HFFc6 (cell line): ENCODE results near the gene FAHD2A. TPM values are rescaled to one million over a fixed set of nuclear protein-coding genes. Genes with fewer than 3 reads are reported as not detected.

Source experiments
- DNase-seq: peaks from one replicate; pipeline ENCODE4 v3.0.0-alpha.2; 2018
- H3K27ac Mint-ChIP-seq: 2 replicates; pipeline ENCODE4 v1.8.0; 2020; ENCODE audit warnings: mild to moderate bottlenecking, mixed read lengths
- H3K27me3 Mint-ChIP-seq: 2 replicates; pipeline ENCODE4 v1.8.0; 2021; ENCODE audit warnings: mild to moderate bottlenecking, moderate library complexity, mixed read lengths; ENCODE audit not compliant: insufficient read depth
- H3K36me3 Mint-ChIP-seq: 2 replicates; pipeline ENCODE4 v1.8.0; 2021; ENCODE audit warnings: low read depth, mixed read lengths
- H3K4me1 Mint-ChIP-seq: 2 replicates; pipeline ENCODE4 v1.8.0; 2020; ENCODE audit warnings: low read depth, mixed read lengths
- H3K4me3 Mint-ChIP-seq: 2 replicates; pipeline ENCODE4 v1.8.0; 2020; ENCODE audit warnings: mild to moderate bottlenecking, moderate library complexity, mixed read lengths
- H3K9me3 Mint-ChIP-seq: 2 replicates; pipeline ENCODE4 v1.8.0; 2020; ENCODE audit warnings: mild to moderate bottlenecking, mixed read lengths
- CTCF ChIP-seq: fragments of 200-600 bp; sonication (generic); IDR thresholded peaks from 2 replicates; pipeline ENCODE4 v1.5.0; 2021; ENCODE audit warnings: antibody characterized with exemption, mild to moderate bottlenecking
- total RNA-seq, 6 experiments: library from RNA; stranded (reverse); fragmentation: NEBNext Ultra II Directional; extraction: Animal tissue kit (Norgen Biotek cat#: 25700); gene quantifications; 2 replicates in 1 of 6; 3 replicates in 5 of 6; pipeline ENCODE4 v1.2.3, GENCODE V29; 2021

FAHD2A gene
- total RNA-seq, 6 experiments from 2014 or later: 23.1 to 28.0 (median 26.3) TPM

GRCh38 chr2:95387358-95387757, 15.2 kb upstream of the FAHD2A start:
- no peaks in the 10 kb centered on the region for H3K36me3 Mint-ChIP-seq
- no peak overlapping the region for H3K4me3 Mint-ChIP-seq
- no peaks in the 10 kb centered on the region for H3K9me3 Mint-ChIP-seq
- no peak for TF ChIP-seq CTCF
- H3K27ac Mint-ChIP-seq: no peak overlapping the region
- no peaks in the 10 kb centered on the region for H3K4me1 Mint-ChIP-seq
- DNase-seq: no peak
- H3K27me3 Mint-ChIP-seq: peaks cover 10% of the 10 kb centered on the region

GRCh38 chr2:95388091-95388692, 14.3 kb upstream of the FAHD2A start:
- Mint-ChIP-seq H3K27me3 (peaks cover 9% of the 10 kb centered on the region), H3K4me1 (no peaks in the 10 kb centered on the region), H3K27ac (no peak overlapping the region), H3K9me3 (no peaks in the 10 kb centered on the region), H3K36me3 (no peaks in the 10 kb centered on the region), H3K4me3 (no peak overlapping the region)
- DNase-seq: no peak
- no peak for TF ChIP-seq CTCF

DNA sequence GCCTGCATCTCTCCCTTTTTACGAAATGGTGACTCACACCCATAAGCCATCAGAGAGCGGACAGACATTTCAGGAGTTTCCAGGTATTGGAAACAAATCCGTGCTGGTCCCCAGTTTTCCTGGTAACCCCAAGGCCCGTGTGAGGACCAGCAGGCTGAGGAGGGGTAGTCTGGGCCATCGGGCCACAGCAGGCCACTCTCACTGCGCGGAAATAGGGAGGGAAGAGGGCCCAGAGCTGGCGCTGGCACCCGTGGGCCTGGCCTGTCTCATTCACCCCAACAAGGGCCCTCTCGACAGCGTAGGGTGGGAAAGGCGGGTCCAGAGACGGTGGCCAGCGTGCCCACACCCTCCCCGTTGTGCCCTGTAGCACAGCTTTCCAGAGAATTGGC, 13.7 kb upstream of the FAHD2A start:
- DNase-seq: no peak
- H3K4me1 Mint-ChIP-seq: no peaks in the 10 kb centered on the region
- no peaks in the 10 kb centered on the region for H3K36me3 Mint-ChIP-seq
- no peak overlapping the region for H3K4me3 Mint-ChIP-seq
- no peaks in the 10 kb centered on the region for H3K9me3 Mint-ChIP-seq
- TF ChIP-seq CTCF: no peak
- peaks cover 15% of the 10 kb centered on the region for H3K27me3 Mint-ChIP-seq
- no peak overlapping the region for H3K27ac Mint-ChIP-seq

- peaks cover 15% of the 10 kb centered on the region for H3K27me3 Mint-ChIP-seq
- H3K4me3 Mint-ChIP-seq: no peak overlapping the region
- TF ChIP-seq CTCF: peak; percentile 98
- no peaks in the 10 kb centered on the region for H3K4me1 Mint-ChIP-seq
- no peak overlapping the region for H3K27ac Mint-ChIP-seq
- DNase-seq: peak; percentile 42
- H3K36me3 Mint-ChIP-seq: no peaks in the 10 kb centered on the region
- H3K9me3 Mint-ChIP-seq: no peaks in the 10 kb centered on the region
Measured at GRCh38 chr2:95389245-95390119, 13.0 kb upstream of the FAHD2A start.

GRCh38 chr2:95390272-95390880, 12.1 kb upstream of the FAHD2A start:
- H3K4me3 Mint-ChIP-seq: no peak overlapping the region
- H3K27ac Mint-ChIP-seq: no peak overlapping the region
- no peak for TF ChIP-seq CTCF
- peaks cover 21% of the 10 kb centered on the region for H3K27me3 Mint-ChIP-seq
- no peak for DNase-seq
- no peaks in the 10 kb centered on the region for H3K36me3 Mint-ChIP-seq
- no peaks in the 10 kb centered on the region for H3K9me3 Mint-ChIP-seq
- no peaks in the 10 kb centered on the region for H3K4me1 Mint-ChIP-seq
